ENCODE data around the gene CCDC182.

DNA sequence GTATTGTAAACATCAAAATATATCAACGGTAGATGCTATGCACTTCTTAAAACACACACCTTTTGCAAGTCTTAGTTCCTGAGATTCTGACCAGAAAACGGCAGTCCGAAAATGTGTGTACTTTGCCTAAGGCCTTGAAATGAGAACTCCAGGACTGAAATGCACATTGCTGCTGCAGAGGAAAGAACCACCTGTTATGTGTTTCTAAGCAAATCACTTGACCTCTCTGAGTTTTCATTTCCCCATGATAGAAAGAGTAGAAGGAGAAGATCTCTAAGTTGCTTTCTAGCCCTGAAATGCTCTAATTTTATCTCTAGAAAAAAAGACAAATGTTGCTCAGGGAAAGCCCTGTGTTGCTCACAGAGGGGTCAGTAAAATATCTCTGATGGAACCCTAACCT is 9.9 kb downstream of the CCDC182 start:
- TF ChIP-seq, protein P1, sequence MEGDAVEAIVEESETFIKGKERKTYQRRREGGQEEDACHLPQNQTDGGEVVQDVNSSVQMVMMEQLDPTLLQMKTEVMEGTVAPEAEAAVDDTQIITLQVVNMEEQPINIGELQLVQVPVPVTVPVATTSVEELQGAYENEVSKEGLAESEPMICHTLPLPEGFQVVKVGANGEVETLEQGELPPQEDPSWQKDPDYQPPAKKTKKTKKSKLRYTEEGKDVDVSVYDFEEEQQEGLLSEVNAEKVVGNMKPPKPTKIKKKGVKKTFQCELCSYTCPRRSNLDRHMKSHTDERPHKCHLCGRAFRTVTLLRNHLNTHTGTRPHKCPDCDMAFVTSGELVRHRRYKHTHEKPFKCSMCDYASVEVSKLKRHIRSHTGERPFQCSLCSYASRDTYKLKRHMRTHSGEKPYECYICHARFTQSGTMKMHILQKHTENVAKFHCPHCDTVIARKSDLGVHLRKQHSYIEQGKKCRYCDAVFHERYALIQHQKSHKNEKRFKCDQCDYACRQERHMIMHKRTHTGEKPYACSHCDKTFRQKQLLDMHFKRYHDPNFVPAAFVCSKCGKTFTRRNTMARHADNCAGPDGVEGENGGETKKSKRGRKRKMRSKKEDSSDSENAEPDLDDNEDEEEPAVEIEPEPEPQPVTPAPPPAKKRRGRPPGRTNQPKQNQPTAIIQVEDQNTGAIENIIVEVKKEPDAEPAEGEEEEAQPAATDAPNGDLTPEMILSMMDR (IDR thresholded peaks at IDR 0.05; ENCODE audit: borderline replicate concordance, extremely low read depth, low read length, poor library complexity, severe bottlenecking) = no peak
- no peak for TF ChIP-seq EZH2 (IDR thresholded peaks at IDR 0.05; ENCODE audit: borderline replicate concordance, low read depth, low read length, severe bottlenecking)

Data from DND-41 (cell line).